Activated T-cell treated with anti-CD3 and anti-CD28 coated beads for 48 hours (primary cell): ENCODE results near the gene ZBED6.
"Not testable (repeated sequence)": the region's sequence is repeated elsewhere in the genome, so short reads cannot be mapped to it uniquely, and the experiment has no call there.

Experiments
- DNase-seq: peaks from one replicate; pipeline ENCODE4 v3.0.0-alpha.2; 2020; ENCODE audit warnings: low read depth

The ZBED6 gene

GRCh38 chr1:203781962-203782361 lies 13.5 kb upstream of the ZBED6 start:
- no peak for DNase-seq

DNA sequence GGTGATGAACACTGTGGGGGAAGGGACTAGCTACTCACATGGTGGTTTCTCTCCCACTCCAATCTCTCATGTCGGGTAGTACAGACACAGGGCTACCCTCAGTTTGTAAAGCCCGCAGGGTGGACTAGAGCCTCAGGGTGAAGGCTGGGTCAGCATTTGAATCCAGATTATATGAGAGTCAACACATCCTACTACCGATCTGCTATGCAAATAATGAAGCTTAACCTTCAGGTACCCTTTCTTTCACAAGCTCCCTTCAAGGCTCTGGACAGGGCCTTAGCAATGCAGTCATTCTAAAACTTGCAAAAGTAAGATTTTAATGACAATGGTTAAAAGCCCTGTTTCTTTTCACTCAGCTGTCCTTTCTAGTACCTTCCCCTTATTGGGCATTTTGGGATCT lies 5.5 kb upstream of the ZBED6 start:
- DNase-seq, result no peak

- DNase-seq, result no peak
These were observed 3.9 kb upstream of the ZBED6 start for GRCh38 chr1:203791498-203791897.

GRCh38 chr1:203792486-203792885 lies 2.9 kb upstream of the ZBED6 start:
- DNase-seq, result no peak

GRCh38 chr1:203793561-203793960 lies 1.9 kb upstream of the ZBED6 start:
- not testable (repeated sequence) for DNase-seq

- no peak for DNase-seq
These were observed 521 bp upstream of the ZBED6 start for GRCh38 chr1:203794764-203795440.

- peak; percentile 17 for DNase-seq
These were observed 798 bp downstream of the ZBED6 start for GRCh38 chr1:203796236-203796605.

- DNase-seq, result no peak
These were observed 1.8 kb downstream of the ZBED6 start for GRCh38 chr1:203797216-203797615.

DNA sequence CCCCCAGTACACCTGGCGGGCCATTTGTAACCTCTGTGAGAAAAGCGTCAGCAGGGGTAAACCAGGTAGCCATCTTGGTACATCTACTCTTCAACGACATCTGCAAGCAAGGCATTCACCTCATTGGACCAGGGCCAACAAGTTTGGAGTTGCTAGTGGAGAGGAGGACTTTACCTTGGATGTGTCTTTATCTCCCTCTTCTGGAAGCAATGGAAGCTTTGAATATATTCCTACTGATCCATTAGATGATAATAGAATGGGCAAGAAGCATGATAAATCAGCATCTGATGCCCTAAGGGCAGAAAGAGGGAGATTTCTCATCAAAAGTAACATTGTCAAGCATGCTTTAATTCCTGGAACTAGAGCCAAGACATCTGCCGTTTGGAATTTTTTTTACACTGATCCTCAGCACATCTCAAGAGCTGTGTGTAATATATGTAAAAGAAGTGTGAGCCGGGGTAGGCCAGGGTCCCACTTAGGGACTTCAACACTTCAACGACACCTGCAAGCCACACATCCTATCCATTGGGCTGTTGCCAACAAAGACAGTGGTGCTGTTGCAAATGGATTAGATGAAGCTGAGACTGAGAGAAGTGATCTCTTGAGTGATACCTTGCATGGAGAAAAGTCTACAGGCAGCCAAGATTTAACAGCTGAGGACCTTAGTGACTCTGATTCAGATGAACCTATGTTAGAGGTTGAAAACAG lies 2.7 kb downstream of the ZBED6 start:
- DNase-seq, result no peak

- no peak for DNase-seq
These were observed 3.7 kb downstream of the ZBED6 start for GRCh38 chr1:203799157-203799556.

- no peak for DNase-seq
These were observed 4.5 kb downstream of the ZBED6 start for GRCh38 chr1:203799971-203800370.

- DNase-seq, result no peak
These were observed 10.3 kb downstream of the ZBED6 start for GRCh38 chr1:203805689-203806088.

- DNase-seq, result no peak
These were observed 11.8 kb downstream of the ZBED6 start for GRCh38 chr1:203807196-203807595.

GRCh38 chr1:203813581-203814341 lies 18.3 kb downstream of the ZBED6 start:
- DNase-seq, result no peak

DNA sequence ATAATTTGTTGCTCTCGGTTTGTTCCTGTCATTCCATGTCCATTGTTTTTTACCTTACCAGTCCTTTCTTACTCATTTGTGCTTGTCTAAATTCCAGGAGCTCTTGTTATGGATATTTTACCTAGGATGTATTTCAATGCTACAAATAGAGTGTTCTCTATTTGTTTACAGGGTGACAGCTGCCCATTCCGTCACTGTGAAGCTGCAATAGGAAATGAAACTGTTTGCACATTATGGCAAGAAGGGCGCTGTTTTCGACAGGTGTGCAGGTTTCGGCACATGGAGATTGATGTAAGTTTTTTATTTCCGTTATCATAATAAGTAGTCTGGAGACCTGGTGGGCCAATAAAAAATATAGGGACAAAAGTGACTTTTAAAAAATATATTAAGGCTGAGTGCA lies 23.0 kb downstream of the ZBED6 start:
- no peak for DNase-seq

- no peak for DNase-seq
These were observed 27.9 kb downstream of the ZBED6 start for GRCh38 chr1:203823306-203823705.

DNA sequence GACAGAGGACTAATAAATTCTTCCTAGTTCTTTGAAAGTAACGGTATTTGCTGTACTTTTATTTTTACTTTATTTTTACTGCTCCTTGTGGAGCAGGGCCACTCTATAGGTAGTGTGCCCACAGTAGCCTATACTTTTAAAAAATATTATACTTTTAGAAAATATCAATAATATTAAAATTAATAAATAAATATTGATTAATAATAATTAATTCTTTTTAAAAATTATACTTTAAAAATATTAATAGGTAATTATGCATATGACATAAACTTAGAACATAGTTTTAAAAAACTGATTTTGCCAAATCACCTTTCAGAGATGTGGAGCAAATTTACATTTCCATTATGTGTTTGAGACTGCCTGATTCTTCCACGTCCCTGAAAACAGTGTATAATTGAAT lies 30.8 kb downstream of the ZBED6 start:
- DNase-seq, result no peak

DNA sequence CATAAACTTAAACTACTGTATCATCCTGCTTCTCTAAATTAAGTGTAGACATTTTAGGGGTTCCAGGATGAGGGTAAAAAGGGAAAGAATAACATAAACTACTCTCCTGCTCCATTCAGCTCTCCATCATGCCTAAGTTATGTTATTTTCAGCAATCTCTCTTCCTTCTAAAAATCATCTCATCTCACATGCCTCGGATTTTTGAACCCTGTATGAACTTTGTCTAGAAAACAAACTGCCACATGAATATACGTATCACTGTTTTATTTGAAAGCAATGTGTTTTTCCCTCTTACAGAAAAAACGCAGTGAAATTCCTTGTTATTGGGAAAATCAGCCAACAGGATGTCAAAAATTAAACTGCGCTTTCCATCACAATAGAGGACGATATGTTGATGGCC lies 32.6 kb downstream of the ZBED6 start:
- no peak for DNase-seq

DNA sequence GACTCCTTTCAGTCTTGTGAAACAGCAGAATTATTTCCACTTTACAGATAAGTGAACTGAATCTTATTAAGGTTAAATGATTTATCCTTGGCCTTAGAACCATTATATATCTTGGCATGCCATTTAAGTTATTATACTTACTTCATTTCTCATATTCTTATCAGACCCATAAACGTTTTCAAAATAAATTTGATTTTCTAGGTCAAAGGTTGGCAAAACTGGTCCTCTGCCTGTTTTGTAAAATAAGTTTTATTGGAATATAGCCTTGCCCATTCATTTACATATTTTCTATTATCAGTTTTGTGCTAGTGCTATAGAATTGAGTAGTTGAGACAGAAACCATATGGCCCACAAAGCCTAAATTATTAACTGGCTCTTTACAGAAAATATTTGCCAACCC lies 33.1 kb downstream of the ZBED6 start:
- no peak for DNase-seq

DNA sequence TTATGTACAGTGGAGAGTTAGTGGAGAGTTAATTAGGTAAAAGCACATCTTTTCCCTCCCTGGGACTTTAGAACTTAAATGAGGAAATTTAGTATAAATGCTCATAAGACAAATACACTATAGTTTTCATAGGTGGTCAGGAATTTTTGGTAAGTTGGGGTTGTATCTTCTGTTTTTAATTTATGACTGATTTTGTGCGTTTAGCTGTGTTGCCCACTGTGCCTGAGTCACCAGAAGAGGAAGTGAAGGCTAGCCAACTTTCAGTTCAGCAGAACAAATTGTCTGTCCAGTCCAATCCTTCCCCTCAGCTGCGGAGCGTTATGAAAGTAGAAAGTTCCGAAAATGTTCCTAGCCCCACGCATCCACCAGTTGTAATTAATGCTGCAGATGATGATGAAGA lies 33.8 kb downstream of the ZBED6 start:
- not testable (repeated sequence) for DNase-seq

DNA sequence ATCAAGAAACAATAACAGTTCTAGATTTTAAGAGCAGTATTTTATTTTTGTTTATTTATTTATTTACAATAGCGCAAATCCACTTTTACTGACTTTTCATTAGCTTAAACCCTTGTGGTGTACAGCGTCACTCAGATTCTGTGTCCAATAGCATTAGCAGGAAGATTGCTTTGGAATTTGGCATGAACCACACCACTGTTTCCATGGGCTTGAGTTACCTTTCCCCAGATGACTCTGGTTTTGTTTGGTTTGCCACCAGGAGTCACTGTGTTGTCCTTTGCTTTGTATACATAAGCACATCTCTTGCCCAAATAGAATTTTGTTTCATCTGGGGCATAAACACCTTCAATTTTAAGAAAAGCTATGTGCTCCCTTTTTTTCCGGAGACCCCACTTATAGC lies 40.1 kb downstream of the ZBED6 start:
- no peak for DNase-seq

DNA sequence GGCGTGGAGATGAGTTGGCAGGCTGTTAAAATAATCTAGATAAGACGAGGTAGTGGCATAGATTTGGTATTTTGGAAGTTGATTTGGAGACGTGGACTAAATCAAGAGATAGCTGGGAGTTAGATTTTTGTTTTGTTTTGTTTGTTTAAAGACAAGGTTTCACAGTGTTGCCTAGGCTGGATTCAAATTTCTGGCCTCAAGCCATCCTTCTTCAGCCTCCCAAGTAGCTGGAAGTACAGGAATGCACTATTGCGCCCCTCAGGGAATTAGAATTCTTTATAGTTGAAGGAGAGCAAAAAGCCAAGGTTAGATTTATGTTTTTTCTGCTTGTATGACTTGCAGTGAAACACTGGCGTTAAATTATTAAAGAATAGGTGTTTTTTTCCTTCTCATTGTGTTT lies 43.7 kb downstream of the ZBED6 start:
- no peak for DNase-seq

- no peak for DNase-seq
These were observed 44.9 kb downstream of the ZBED6 start for GRCh38 chr1:203840208-203840808.
